ENCODE data around the gene MRPL43.
"Not testable (repeated sequence)": the region's sequence is repeated elsewhere in the genome, so short reads cannot be mapped to it uniquely, and the experiment has no call there.

Gene MRPL43
- 18.6 reads per million, percentile 45 among the genes with 10 or more reads in this experiment for total RNA-seq

DNA sequence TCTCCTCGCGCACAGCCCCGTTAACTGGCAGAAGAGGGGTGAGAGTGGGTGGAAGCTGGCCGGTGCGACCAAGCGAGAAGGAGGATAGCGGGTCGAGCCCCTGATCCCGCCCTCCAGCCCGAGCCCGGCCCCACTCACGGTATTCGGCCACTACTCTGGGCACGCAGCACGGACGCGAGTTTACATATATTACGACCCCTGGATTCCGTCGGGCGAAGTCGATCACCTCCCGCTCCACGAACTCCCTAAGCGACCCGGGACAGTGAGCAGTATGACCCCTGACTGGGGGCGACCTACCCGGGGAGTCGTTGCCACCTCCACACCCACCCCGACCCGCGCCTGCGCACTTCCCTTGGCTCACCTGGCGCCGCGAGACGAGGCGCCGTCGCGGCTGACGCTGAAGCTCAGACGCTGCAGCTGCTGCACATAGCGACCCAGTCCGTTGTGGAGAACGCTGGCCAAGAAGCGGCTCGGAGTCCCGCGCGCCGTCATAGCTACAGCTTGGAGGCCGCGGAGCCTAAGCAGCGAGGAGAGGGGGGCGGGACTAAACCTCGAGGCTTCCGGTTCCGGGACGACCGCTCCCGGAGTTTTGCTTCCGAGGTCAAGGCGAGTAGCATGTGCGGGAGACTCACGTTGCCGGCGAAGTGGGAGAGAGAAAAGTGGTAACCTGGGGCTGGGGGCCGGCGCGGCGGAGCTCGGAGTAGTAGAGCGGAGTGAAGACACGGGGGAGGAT is at the start of gene MRPL43, which contains the start of gene TWNK:
Gene MRPL43, minus strand, starts transcription at position 546 of the 733 bp plus-strand sequence. Its CDS starts 54 bp downstream, at position 492.
Gene TWNK, plus strand, starts transcription at position 592 of the 733 bp plus-strand sequence. CDS start 668 bp downstream, outside the sequence.
- DNase-seq = peak; percentile 80

DNA sequence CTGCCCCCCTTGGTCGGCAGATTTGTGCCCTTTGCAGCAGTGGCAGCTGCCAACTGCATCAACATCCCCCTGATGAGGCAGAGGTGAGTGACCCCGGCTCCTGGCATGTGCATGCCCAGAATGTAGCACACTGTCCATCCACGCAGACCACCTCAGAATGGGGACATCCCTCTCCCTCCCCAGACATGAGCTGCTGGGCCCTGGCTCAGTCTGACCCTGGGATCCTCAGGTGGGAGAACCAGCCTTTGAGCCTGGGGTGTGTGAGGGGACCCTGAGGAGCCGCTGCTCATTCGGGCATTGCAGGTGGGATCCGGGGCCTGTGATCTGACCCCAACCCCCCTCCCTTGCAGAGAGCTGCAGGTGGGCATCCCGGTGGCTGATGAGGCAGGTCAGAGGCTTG is 49.4 kb upstream of the MRPL43 start:
- DNase-seq = no peak

DNA sequence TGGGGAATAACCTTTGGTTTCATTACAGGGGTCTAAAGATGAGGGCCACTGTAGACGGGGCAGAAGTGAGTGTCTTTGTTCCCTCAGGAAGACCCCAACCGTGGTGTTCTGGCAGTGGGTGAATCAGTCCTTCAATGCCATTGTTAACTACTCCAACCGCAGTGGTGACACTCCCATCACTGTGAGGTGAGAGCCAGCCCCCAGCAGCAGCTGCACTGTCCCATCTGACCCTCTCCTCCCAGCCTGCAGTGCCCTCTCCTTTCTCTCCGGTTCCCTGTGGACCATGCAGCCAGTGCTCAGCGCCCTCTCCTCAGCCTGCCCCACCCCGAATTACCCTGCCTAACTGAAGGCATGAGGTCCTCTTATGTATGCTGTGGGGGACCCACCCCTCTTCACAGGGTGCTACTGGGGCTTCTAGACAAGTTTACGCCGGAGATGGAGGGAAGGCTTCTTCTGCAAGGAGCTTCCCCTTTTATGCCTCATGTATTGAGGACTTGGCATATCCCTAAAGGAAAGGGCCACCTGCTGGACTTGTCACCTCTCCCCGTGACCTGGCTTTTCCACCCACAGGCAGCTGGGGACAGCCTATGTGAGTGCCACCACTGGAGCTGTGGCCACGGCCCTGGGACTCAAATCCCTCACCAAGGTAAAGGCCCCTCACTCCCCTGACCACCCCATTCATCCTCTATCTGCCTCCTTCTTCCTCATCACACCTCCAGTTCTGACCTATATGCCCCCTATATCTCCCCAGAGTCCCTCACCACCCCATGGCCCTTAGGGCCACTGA is 48.8 kb upstream of the MRPL43 start:
- DNase-seq = no peak

GRCh38 chr10:101035314-101035713 is 48.0 kb upstream of the MRPL43 start:
- no peak for DNase-seq

DNA sequence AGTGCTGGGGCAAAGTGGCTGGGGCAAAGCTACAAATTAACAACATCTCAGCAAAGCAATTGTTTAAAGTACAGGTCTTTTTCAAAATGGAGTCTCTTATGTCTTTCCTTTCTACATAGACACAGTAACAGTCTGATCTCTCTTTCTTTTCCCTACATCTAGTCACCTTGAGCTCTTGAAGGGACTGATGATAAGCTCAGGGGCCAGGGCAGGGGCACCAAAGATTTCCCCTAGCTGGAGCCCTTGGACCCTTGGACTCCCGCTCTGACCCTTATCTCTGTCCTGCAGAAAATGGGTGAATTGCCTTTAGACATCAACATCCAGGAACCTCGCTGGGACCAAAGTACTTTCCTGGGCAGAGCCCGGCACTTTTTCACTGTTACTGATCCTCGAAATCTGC is 47.1 kb upstream of the MRPL43 start:
- DNase-seq = not testable (repeated sequence)

GRCh38 chr10:101033276-101033675 is 46.0 kb upstream of the MRPL43 start:
- DNase-seq = no peak

DNA sequence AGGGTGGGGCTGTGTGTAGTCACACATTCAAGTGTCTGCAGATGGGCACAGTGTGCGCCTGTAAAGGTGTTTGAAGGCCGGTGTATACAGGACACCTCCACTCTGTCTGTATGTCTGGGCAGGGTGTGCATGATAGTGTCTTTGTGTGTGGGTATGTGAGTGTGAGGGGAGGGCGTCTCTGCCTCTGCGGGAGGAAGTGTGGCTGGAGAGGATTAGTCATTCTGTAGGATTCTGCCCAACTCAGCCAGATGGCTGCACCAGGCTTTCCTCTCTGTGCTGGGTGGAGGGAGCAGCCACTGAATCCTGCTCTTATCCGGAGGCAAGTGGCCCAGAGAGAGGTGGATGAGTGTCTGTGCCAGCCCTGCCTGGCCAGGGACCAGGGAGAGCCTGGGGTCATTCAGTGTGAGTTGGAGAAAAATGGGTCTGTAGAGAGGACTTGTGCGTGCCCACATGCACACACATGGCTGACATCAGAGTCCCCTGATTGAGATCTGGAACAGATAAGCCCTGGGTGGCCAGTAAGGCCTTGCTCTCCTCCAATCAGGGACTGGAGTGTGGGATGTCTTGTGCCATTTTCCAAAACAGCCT is 45.4 kb upstream of the MRPL43 start:
- peak; percentile 44 for DNase-seq

- peak; percentile 81 for DNase-seq
Measured at GRCh38 chr10:101031796-101032636, 44.7 kb upstream of the MRPL43 start.

- peak; percentile 97 for DNase-seq
Measured at GRCh38 chr10:101031128-101031795, 44.0 kb upstream of the MRPL43 start, which contains the start of the genes PDZD7 and SFXN3. Gene PDZD7, minus strand, starts transcription at chr10:101031129. Its CDS starts 910 bp downstream, at chr10:101030219. Gene SFXN3, plus strand, starts transcription at chr10:101031234. Its CDS starts 3,461 bp downstream, at chr10:101034695.

DNA sequence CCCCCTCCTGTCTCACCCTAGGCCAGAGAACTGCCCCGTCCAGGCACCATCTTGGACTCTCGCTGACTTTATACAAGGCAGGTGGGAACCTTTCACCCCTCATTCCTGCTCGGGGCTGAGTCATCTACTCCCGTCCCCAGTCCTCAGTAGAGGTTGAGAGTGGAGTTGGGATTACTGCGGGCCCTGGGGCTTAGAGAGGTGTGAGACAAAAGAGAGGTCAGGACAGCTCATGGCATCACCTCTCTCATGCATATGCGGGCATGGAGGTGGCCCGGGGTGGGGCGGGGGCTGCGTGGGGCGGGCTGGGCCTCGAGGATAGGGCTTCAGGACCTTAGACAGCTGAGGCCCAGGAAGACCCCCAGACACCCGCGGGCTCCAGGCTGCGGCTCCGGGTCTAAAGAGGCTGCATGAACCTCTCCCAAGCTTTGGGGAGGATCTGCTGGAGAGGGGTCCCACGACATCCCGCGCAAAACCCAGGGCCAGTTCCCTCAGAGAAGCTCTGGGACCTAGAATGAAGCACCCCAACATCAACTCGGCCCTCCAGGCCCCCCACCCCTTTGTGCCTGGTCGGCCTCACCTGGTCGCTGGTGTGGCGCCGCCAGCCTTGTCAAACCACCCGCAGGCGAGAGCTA is 43.3 kb upstream of the MRPL43 start:
- no peak for DNase-seq

- DNase-seq = no peak
Measured at GRCh38 chr10:101029520-101030295, 42.4 kb upstream of the MRPL43 start.

- no peak for DNase-seq
Measured at GRCh38 chr10:101028446-101029337, 41.4 kb upstream of the MRPL43 start.

DNA sequence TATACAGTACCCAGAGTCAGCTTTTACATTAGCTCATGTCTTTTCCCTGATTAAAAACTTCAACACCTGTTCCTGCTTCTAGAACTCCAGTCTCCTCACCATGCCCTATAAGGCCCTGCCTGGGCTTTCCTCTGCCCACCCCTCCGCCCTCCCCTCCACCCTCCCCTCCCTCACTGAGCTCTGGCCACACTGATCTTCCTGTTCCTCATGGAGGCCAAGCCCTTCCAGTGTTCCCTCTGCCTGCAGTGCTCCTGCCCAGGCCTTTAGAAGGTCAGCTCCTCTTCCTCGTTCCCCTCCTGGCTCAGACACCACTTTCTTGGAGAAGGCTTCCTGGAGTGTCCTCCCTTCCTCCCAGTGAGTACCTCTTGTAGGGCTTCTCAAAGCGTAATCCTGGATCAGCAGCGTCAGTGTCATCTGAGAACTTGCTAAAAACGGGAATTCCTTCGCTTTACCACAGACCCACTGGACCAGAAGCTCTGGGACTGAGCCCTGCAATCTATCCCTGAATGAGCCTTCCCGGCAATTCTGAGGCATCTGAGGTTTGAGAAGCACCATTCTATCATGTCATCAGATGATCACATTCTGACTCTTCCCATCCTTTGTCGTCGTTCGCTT is 39.9 kb upstream of the MRPL43 start:
- no peak for DNase-seq

GRCh38 chr10:101022967-101023705 is 35.8 kb upstream of the MRPL43 start:
- DNase-seq = no peak

- no peak for DNase-seq
Measured at GRCh38 chr10:101021692-101022251, 34.5 kb upstream of the MRPL43 start.

- DNase-seq = no peak
Measured at GRCh38 chr10:101021239-101021638, 33.9 kb upstream of the MRPL43 start.

DNA sequence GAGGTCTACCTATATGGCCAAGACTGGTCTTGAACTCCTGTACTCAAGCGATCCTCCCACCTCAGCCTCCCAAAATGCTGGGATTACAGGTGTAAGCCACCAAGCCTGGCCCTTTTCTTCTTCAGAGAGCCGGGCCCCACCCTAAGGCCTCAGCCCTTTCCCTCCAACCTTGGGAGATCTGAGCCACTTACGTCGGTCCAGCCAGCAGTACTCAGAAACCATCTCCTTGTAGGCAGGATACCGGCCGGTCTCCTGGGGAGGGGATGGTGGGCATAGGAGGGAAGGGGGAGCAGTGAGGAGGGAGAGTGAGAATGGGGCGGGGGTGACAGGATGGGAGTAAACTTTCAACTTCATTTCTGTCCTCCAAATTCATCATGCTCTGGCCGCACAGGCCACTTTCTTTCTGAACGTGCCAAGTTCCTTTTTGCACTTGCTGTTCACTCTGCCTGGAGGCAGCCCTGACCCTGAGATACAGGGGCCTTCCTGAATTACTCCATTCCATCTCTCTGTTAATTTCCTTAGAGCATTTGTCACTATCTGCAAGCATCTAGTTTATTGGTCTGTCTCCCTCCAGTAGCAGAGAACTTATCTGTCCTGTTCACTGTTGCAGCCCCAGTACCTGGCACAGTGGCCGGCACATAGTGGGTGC is 33.3 kb upstream of the MRPL43 start:
- no peak for DNase-seq

All from effector CD4-positive, alpha-beta T cell (primary cell).